ENCODE data around the gene KCNAB1. TPM values are rescaled to one million over a fixed set of nuclear protein-coding genes. Genes with fewer than 3 reads are reported as not detected.

The KCNAB1 gene
- total RNA-seq, 1 donor from 2014 or later: 3.9 TPM

- TF ChIP-seq CTCF (IDR thresholded peaks at IDR 0.05): no peak
- TF ChIP-seq POLR2AphosphoS5 (IDR thresholded peaks at IDR 0.05; ENCODE audit: insufficient read depth in 1 of 2, low read depth in 1 of 2): no peak
- TF ChIP-seq POLR2A (IDR thresholded peaks at IDR 0.05): no peak
- intact Hi-C loops (cut with DNase I): loop anchor here (5.0 to 10.0 kb wide), 2 partner anchors 121 to 583 kb away; partner anchors contain the start of gene TIPARP
- peaks cover 61% of the 10 kb centered on the region for H3K4me1 ChIP-seq
- H3K4me3 ChIP-seq: no peak overlapping the region
- no peaks in the 10 kb centered on the region for H3K9me3 ChIP-seq
- H3K36me3 ChIP-seq: peaks cover 0 to 18% of the 10 kb centered on the region in 2 donors
- H3K27me3 ChIP-seq: no peaks in the 10 kb centered on the region
- H3K27ac ChIP-seq: no peak overlapping the region
- no peak for DNase-seq (ENCODE audit: extremely low spot score in 2 of 2)
Measured at GRCh38 chr3:156551746-156552145, 431.4 kb downstream of the KCNAB1 start.

DNA sequence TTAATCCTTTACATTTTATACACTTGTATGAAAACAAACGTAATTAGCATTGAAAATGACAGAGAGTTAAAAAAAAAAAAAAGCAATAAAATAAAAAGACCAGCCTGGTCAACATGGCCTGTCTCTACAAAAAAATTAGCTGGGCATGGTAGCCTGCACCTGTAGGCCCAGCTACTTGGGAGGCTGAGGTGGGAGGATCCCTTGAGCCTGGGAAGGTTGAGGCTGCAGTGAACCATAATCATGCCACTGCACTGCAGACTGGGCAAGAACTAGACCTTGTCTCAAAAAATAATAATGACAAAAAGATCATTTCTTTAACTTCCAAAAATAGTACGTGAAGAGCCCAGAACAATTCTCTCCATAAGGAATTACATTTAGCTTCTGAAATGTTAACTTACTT, 432.6 kb downstream of the KCNAB1 start:
- H3K27ac ChIP-seq: no peak overlapping the region
- intact Hi-C loops (cut with DNase I): loop anchor here (5.0 to 10.0 kb wide), 2 partner anchors 119 to 582 kb away; partner anchors contain the start of gene TIPARP
- no peak for DNase-seq (ENCODE audit: extremely low spot score in 2 of 2)
- H3K4me1 ChIP-seq: peaks cover 55% of the 10 kb centered on the region
- H3K27me3 ChIP-seq: no peaks in the 10 kb centered on the region
- TF ChIP-seq POLR2AphosphoS5 (IDR thresholded peaks at IDR 0.05; ENCODE audit: insufficient read depth in 1 of 2, low read depth in 1 of 2): no peak
- TF ChIP-seq POLR2A (IDR thresholded peaks at IDR 0.05): no peak
- TF ChIP-seq CTCF (IDR thresholded peaks at IDR 0.05): no peak
- H3K4me3 ChIP-seq: no peak overlapping the region
- peaks cover 0 to 6% of the 10 kb centered on the region in 2 donors for H3K36me3 ChIP-seq
- no peaks in the 10 kb centered on the region for H3K9me3 ChIP-seq

DNA sequence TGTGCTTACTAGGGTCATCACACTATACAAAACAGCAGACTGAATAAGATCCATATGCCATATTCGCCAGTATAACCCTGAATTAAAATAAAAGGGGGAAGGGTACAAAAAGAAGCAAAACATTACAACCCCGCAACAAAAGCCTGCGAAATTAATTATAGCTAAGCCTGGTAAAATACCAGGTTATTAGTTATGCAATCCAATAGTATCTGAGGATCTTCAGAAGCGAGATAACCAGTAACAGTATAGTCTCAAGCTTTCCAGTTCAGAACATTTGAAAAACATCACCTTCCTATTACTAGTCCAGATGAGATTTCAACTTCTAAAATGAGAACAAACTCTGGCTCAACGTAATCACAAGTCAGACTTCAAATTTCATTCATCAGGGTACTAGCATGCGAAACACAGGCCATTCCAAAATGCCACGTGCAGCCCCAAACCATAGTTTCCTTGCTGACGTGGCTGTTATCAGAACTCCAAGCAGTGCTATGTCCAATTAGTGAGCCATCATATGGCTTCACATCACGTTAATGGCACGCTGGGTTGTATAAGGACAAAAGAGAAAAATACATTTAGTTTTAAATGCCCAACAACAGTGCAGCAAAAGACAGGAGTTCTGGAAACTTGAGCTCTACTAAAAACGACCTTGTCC, 433.5 kb downstream of the KCNAB1 start:
- no peaks in the 10 kb centered on the region for H3K27me3 ChIP-seq
- peaks cover 51% of the 10 kb centered on the region for H3K4me1 ChIP-seq
- no peaks in the 10 kb centered on the region for H3K36me3 ChIP-seq
- TF ChIP-seq POLR2A (IDR thresholded peaks at IDR 0.05) (no peak), POLR2AphosphoS5 (IDR thresholded peaks at IDR 0.05; ENCODE audit: insufficient read depth in 1 of 2, low read depth in 1 of 2) (no peak), CTCF (IDR thresholded peaks at IDR 0.05) (no peak)
- H3K27ac ChIP-seq: peak overlapping the region; percentile 76
- H3K9me3 ChIP-seq: no peaks in the 10 kb centered on the region
- peak overlapping the region; percentile 79 to 85 for H3K4me3 ChIP-seq
- intact Hi-C loops (cut with DNase I): loop anchor here (5.0 to 10.0 kb wide), 2 partner anchors 118 to 581 kb away; partner anchors contain the start of gene TIPARP
- DNase-seq (ENCODE audit: extremely low spot score in 2 of 2): no peak

GRCh38 chr3:156554515-156554841, 434.1 kb downstream of the KCNAB1 start:
- TF ChIP-seq POLR2AphosphoS5 (IDR thresholded peaks at IDR 0.05; ENCODE audit: insufficient read depth in 1 of 2, low read depth in 1 of 2) (no peak), POLR2A (IDR thresholded peaks at IDR 0.05) (no peak)
- Histone ChIP-seq H3K27ac (peak overlapping the region; percentile 76), H3K4me3 (peak overlapping the region; percentile 79 to 85), H3K4me1 (peaks cover 49% of the 10 kb centered on the region), H3K9me3 (no peaks in the 10 kb centered on the region), H3K36me3 (no peaks in the 10 kb centered on the region), H3K27me3 (no peaks in the 10 kb centered on the region)
- no peak for DNase-seq (ENCODE audit: extremely low spot score in 2 of 2)
- intact Hi-C loops (cut with DNase I): loop anchor here (5.0 to 10.0 kb wide), 2 partner anchors 118 to 580 kb away; partner anchors contain the start of gene TIPARP

- TF ChIP-seq CTCF (IDR thresholded peaks at IDR 0.05) (peak in 1 of 3 experiments; percentile 64), POLR2AphosphoS5 (IDR thresholded peaks at IDR 0.05; ENCODE audit: insufficient read depth in 1 of 2, low read depth in 1 of 2) (peak; percentile 97), POLR2A (IDR thresholded peaks at IDR 0.05) (peak in 1 of 2 donors; percentile 60)
Measured at GRCh38 chr3:156554842-156555687, 434.7 kb downstream of the KCNAB1 start, which contains the start of gene SSR3. TSS of gene SSR3 (minus strand) at chr3:156555117. CDS start at chr3:156555089, 28 bp downstream.

More at GRCh38 chr3:156554842-156555687, 434.7 kb downstream of the KCNAB1 start, which contains the start of gene SSR3:
- Histone ChIP-seq H3K36me3 (no peaks in the 10 kb centered on the region), H3K27ac (peak within 1 kb of the TSS; percentile 76), H3K27me3 (no peaks in the 10 kb centered on the region), H3K4me1 (peaks cover 45% of the 10 kb centered on the region), H3K4me3 (peak within 1 kb of the TSS; percentile 79 to 85), H3K9me3 (no peaks in the 10 kb centered on the region)
- intact Hi-C loops (cut with DNase I): loop anchor here (5.0 to 10.0 kb wide), 2 partner anchors 117 to 580 kb away; partner anchors contain the start of gene TIPARP
- peak; percentile 98 to 99 for DNase-seq (ENCODE audit: extremely low spot score in 2 of 2)
